GM12801 (cell line): ENCODE measurements around the gene ELP4.

Experiments used
- TF ChIP-seq, protein P1 (sequence below): IDR thresholded peaks from one replicate; pipeline ENCODE4 v1.5.1; 2011; ENCODE audit warnings: control low read depth; ENCODE audit not compliant: insufficient read length; ENCODE audit errors: extremely low read depth

Gene ELP4

GRCh38 chr11:31795706-31796498 is 286.3 kb downstream of the ELP4 start:
- TF ChIP-seq, protein P1, sequence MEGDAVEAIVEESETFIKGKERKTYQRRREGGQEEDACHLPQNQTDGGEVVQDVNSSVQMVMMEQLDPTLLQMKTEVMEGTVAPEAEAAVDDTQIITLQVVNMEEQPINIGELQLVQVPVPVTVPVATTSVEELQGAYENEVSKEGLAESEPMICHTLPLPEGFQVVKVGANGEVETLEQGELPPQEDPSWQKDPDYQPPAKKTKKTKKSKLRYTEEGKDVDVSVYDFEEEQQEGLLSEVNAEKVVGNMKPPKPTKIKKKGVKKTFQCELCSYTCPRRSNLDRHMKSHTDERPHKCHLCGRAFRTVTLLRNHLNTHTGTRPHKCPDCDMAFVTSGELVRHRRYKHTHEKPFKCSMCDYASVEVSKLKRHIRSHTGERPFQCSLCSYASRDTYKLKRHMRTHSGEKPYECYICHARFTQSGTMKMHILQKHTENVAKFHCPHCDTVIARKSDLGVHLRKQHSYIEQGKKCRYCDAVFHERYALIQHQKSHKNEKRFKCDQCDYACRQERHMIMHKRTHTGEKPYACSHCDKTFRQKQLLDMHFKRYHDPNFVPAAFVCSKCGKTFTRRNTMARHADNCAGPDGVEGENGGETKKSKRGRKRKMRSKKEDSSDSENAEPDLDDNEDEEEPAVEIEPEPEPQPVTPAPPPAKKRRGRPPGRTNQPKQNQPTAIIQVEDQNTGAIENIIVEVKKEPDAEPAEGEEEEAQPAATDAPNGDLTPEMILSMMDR, result no peak

DNA sequence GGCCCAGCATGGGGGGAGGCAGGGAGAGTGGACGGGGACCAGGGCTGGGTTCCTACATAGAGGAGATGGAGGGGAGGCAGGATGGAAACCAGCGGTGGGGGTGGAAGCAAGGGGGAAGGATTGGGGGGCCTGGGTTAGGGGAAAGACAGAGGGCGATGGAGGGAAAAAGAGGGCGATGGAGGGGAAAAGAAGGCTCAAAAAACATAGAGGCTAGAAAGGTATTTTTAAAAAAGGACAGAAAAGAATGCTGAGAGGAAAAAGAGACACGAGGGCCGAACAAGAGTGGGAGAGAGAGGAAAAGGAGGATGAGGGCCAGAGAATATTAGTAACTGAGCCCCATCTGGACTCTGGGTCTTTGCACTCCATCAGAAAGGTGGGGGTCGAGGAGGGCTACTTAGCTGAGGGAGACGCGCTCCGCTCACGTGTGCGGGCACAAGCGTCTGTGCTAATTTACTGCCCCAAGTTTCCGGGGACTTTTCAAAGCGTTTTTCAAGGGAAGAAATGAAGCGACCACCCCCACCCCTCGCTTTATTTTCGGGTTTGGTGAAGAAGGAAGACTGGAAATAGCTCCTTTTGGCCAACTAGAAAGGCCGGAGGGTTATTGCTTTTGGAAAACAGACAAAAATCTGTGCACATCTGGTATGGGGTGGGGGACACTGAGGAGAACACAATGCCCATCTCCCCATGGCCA is 287.1 kb downstream of the ELP4 start:
- TF ChIP-seq, protein P1, result no peak

- TF ChIP-seq, protein P1, result no peak
Measured at GRCh38 chr11:31797190-31798056, 287.9 kb downstream of the ELP4 start.

- TF ChIP-seq, protein P1, result no peak
Measured at GRCh38 chr11:31798057-31798553, 288.5 kb downstream of the ELP4 start.

DNA sequence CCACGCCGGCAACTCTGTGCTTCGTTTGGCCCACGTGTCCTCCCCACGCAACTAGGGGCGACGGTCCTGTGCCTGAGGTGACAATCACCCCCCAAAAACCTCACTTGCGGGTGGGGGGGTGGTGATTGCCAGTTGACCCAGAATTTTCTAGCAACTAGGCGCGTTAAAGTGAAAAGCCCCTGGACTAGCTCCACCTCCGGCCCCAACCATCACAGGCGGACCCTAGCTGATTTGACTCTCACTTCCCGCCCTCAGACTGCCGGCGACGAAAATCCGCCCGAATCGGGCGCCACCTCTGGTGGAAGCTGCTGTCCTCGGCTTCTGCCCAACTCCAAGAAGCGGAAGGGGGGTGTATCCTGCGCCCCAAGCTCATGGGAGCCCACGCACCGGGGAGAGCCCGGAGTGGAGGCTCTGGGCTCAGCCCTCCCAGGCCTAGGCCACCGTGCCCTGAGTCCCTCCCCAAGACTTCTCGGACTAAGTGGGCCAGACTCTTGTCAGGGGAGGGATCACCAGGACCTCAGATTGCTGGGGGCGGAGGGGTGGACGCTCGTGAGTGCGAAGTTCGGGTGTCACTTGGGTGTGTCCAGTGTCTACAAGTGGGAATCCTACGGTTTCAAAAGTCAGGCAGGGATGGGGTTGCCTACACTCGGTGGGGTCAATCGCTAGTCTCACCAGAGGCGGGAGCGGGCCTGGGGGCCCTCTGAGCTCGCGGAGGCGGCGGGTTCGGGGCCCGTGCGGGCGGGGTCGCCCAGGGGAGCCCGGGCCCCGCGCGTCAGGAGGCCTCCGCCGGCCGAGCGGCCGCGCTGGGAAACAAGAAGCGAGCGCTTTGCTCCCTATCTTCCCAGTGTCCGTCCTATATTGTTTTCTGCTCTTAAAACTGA is 289.2 kb downstream of the ELP4 start:
- TF ChIP-seq, protein P1, result no peak

- TF ChIP-seq, protein P1, result no peak
Measured at GRCh38 chr11:31799435-31800397, 290.1 kb downstream of the ELP4 start.
